Erythroblast (primary cell): ENCODE measurements around the gene APH1A.

Experiments used
- GATA1 ChIP-seq: IDR thresholded peaks from 2 replicates; pipeline ENCODE4 v1.6.1; 2011; ENCODE audit warnings: low read depth, mild to moderate bottlenecking, control low read depth, low read length, moderate library complexity
- POLR2A ChIP-seq: IDR thresholded peaks from 2 replicates; pipeline ENCODE4 v1.6.1; 2011; ENCODE audit warnings: mild to moderate bottlenecking, low read length

DNA sequence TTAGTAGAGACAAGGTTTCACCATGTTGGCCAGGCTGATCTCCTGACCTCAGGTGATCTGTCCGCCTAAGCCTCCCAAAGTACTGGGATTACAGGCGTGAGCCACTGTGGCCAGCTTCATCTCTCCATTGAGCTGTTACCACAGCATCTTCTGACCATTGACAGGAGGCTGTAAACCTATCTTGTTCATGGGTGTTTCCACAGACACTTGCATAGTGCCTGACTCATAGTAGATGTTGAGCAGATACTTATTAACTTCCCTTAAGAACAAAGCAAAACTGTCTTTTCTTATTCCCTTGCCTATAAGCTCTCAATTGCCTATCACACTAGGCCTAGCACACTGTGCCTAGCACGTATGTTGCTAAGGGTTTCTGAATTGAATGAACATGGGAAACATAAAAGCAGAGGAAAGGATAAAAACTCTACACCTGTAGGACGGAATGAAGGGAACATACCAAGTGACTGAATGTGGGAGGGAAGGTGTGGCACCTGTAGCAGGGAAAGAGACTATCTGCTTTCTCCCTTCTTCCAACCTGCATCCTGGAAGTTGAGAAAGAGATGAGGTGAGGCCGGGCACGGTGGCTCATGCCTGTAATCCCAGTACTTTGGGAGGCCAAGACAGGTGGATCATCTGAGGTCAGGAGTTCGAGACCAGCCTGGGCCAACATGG is 2.6 kb upstream of the APH1A start:
- TF ChIP-seq POLR2A = no peak
- no peak for TF ChIP-seq GATA1
